ENCODE measurements around the gene CFAP57.

CFAP57 gene

GRCh38 chr1:43303471-43304313, 131.6 kb downstream of the CFAP57 start:
- H3K27me3 Mint-ChIP-seq = peaks cover 4% of the 10 kb centered on the region
- peaks cover 14% of the 10 kb centered on the region for H3K4me1 Mint-ChIP-seq (ENCODE audit: low read depth)
- no peak overlapping the region for H3K27ac Mint-ChIP-seq
- H3K9me3 Mint-ChIP-seq = no peaks in the 10 kb centered on the region
- intact Hi-C loops (cut with micrococcal nuclease) = no loop called here
- no peaks in the 10 kb centered on the region for H3K36me3 Mint-ChIP-seq (ENCODE audit: low read depth)
- H3K4me3 Mint-ChIP-seq = no peak overlapping the region

Measured in dendritic cell treated with granulocyte-macrophage colony-stimulating factor and Interleukin-4, amounts not matched to agents 40 ng/mL and 50 ng/mL, for 4 days (primary cell).